ENCODE data around the gene RAB36.
A peak's percentile ranks its signal among the peaks of the same experiment; 100 is the strongest.

RAB36 gene

DNA sequence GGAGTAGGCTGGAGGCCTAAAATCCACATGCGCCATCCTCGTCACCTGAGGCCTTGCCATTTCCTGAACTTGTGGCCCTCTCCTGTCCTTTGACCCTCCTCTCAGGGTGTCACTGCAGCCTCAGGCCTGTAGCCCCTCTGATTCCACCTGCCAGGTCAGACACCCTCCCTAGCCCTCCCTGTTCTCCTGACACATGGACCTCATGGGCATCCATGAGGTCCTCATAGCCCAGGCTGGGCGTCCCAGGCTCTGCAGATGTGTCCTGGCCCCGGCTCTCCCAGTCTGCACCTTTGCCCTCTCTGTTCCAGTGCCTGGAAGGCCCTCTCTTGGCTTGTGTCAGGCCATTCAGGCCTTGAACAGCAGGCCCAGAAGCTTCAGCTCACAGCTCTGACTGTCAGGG is 15.8 kb downstream of the RAB36 start:
- no peak for DNase-seq

DNA sequence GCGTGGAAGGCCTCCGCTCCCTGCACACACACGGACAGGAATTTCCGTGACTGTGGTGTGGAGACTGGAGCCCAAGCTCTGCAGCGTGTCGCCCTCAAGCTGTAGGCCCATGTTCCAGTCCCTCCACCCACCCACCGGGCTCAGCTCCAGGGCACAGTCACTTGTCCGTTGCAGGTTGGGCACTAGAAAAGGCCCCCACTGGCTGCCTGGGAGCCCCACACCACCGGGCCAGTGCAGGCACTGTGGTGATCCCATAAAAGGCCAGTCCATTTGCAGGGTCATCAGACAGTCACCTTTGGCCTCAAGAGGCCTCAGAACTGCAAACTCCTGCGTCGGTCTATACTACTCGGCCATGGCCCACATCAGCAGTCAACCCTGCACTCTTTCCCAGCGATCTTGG is 16.3 kb downstream of the RAB36 start:
- DNase-seq, result no peak

DNA sequence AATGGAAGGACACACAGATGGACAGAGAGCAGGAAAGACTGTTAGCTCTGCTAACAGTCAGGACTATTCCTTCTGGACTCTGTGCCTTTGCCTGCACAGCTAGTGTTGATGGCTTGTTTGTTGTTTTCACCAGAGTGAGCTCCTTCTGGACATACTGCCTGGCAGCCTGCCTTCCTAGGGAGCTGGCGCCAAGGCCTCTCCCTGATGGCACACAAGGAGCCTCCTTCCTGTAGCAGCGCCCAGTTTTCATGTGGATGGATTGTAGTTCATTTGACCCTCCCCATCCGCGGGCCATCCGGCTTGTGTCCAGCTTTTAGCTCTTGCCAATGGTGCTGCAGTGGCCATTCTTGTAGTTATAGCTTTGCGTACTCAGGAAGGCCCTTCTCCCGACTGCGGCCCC is 18.4 kb downstream of the RAB36 start:
- DNase-seq, result no peak

DNA sequence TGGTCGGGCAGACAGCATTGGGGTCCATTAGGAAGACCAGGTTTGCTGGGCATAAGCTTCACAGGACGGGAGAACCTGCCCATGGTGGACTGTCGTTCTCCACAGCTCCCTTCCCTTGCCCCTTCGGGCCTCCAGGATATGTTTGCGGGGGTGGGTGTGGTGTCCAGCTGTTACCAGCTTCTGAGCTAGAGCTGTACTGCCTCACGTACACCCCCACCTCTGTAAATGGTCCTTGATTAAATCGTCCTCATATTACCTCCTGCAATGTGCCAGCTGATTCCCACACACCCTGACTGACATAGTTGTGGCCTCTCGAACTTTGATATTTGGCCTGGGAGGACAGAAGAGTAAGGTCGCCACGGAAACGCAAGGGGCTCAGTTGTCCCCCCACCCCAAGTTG is 18.8 kb downstream of the RAB36 start:
- no peak for DNase-seq

DNA sequence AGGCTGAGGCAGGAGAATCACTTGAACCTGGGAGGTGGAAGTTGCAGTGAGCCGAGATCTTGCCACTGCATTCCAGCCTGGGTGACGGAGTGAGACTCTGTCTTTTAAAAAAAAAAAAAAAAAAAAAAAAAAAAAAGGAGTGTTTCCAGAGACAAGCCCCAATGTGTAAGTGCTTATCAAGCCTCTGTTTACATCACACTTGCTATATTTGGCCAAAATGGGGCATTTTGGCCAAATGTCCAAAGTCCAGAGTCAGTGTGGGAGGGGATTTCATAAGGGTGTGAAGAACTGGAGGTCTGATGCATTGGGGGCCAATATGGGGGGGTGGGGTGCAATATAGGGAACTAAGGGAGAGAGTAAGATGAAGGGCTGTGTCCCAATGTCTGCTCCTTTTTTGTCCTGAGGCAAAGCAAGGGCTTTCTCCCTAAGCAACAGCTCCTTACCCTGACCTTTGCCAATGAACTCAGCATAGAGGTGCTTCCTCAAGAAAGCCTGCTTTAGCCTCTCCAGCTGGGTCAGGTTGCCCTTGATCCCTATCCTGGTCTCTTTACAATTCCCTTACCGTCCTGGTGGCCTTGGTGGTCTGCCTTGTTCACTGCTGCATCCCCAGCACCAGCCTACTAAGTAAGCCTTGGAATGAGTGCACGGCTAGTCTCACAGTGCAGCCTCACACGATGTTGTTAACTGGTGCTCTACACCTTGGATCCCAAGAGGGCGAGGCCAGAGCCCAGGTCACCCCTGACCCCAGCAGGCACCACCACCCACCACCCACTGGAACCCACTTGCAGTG is 21.0 kb downstream of the RAB36 start:
- no peak for DNase-seq

DNA sequence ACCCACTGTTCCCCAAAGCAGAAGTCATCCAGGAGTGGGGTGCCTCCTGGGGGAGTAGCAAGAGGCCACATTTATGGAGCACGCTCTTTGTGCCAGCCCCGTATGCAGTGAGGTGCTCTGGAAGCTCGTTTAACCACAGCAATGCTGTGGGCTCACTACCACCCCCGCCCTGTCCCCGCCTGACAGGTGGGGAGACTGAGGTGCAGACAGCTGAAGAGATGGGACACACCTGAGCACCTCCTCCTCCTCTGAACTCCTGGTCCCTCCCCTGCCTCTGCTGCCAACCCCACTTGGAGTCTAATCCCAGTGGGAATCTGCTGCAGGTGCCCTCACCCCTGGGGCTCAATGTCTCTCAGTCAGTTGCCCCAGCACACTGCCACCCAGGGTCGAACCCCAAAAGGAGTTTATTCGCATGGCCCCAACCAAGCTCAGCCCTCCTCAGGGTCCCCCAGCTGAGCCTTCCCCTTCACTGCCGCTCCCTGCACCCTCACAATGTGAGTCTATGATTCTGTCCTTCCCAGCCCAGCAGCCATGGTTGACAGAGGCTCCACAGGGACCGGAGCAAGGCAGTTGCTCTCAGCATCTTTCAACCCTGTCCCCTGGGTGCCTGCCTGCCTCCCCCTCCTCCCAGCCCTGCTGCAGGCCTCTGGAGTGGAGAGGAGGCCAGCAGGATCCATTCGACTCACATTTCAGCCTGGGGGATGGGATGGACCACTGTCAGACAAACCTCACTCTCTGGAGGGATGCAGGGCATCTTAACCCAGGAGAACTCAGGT is 21.8 kb downstream of the RAB36 start:
- DNase-seq, result no peak

DNA sequence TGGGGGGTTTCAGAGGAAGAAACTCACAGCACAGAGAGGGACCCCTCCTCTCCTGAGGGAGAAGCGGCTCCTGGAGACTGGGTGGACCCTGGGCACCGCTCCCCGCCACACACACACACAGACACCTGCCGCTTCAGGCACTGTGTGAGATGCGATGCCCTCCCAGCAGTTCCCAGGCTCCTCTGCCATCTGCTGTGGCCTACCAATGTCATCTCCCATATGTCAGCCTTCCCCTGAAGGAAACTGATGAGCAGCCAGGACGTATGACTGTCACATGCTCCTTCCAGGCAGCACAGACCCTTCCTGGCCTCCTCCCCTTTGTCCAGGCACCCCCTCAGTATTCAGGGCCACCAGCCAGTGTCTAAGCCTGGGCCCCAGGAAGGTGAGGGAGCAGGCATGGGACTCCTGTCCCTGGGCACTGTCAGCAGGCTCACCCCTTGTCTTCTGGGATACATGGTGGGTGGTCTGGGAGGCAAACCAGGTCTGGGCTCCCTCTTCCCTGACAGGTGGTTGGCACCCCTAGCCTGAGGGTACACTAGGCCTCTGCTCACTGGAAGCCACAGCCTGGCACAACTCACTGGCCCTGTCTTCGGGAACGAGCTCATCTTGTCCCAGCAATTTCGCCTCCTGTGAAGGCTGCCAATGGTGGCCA is 23.2 kb downstream of the RAB36 start:
- no peak for DNase-seq

DNA sequence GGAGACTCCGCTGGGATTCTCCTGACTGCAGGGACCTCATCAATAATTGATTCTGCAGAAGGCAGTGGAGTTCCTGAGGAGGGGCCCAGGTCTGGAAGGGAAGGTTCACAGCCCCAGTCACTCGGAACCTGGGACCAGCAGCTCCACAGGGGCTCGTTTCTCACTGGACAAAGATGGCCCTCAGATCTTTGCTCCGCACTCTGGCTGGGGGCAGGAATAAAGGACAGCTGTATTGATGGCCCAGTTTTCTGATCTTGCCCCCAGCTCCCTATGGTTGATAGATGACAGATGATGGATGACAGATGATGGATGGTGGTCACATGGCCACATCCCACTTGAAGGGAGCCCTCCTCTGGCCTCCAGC is 23.7 kb downstream of the RAB36 start:
- DNase-seq, result no peak

DNA sequence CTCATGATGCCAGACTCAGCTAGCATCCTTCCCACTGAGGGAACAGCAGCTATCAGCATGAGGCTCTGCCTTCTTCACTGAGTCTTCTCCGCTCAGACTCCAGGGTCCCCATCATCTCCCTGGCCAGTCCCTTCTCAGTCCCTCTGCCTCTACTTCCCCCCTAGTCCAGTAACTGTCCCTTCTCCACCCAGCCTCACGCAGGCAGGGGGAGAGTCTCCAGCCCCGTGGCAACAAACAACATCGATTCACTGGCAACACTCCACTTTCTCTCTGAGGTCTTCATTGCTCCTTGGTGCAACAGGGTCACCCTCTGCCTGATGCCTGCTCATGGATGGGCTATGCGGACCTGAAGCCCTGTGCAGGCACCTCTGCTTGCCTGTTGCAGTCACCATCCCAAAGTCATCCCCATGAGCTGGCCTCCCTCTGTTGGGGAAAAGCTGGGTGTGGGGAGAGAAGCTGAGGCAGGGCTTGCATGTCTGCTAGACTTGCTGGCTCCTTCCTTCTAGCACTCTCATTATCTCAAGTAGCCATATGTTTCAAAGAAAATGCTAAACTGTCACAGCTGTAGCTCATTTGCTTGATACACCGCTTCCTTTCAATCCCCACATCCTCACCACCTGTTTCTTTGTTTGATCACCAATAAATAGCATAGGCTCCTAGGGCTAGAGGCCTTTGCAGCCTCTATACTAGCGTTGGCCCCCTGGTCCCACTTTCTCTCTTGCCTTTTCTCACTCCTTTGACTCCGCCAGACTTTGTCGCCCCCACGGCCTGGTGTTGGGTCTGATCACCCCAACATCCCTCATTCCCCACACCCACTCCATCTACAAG is 30.8 kb downstream of the RAB36 start:
- DNase-seq, result no peak

DNA sequence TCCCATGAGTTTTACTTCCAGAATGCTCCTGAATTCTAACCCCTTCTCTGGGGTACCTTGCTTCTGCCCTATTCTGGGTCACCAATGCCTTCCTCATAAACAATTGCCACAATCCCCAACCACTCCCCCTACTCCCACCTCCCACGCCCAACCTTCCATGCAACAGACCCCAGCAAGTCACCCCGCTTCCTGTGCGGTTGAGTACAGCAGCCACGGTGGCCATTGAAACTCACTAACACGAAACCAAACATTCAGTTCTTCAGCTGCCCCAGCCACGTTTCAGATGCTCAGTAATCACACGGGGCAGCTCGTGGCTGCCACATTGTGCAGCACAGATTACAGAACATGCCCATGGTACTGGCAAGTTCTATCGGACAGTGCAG is 31.4 kb downstream of the RAB36 start:
- no peak for DNase-seq

DNA sequence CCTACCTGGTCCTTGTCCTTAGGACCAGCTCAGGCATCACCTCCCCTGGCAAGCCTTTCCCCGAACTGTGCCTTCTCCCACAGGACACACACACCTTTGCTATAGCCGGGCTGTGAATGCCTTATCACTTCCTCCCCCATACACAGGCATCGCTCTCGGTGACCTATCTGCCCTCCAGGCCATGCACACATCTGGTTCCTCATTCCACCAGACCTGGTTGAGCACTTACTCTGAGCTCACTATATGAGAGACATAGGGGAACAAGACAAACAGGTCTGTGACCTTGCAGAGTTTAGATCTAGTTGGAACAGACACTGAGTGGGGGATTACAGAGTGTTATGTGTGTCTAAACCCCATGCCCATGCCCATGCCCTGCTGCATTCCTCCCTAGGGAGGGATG is 31.9 kb downstream of the RAB36 start:
- no peak for DNase-seq

DNA sequence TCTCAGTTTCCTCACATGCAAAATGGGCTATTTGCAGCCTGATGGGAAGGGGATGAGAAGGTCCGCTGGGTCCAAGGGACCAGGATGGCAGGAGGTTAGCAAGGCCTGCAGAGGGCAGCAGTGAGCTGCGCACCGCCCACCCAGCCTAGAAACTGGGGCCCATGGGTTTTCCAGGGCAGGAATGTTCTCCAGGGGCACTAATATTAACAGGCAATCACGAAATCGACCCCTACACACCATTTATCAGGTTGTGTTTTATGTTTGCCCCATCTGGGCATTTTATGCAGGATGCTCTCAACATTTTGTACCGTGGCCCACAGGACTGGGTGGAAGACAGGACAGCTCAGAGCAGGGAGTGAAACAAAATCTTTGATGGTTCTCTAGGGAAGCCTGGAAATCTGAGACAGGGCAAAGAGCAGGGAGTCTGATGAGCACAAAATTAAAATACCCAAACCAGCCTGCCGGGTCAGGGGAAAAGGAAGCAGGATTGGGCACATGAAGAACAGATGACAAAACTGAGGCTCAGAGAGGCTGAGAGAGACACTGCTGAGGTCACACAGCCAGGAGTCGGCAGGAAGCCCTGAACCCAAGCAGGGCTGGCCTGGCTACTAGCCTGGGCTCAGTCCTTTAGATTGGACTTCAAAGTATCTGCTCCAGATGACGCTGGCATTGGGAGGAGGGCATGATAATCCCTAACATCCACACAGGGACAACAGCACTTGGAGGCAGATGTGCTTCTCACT is 33.4 kb downstream of the RAB36 start:
- DNase-seq, result peak in 1 of 2 experiments; percentile 41

DNA sequence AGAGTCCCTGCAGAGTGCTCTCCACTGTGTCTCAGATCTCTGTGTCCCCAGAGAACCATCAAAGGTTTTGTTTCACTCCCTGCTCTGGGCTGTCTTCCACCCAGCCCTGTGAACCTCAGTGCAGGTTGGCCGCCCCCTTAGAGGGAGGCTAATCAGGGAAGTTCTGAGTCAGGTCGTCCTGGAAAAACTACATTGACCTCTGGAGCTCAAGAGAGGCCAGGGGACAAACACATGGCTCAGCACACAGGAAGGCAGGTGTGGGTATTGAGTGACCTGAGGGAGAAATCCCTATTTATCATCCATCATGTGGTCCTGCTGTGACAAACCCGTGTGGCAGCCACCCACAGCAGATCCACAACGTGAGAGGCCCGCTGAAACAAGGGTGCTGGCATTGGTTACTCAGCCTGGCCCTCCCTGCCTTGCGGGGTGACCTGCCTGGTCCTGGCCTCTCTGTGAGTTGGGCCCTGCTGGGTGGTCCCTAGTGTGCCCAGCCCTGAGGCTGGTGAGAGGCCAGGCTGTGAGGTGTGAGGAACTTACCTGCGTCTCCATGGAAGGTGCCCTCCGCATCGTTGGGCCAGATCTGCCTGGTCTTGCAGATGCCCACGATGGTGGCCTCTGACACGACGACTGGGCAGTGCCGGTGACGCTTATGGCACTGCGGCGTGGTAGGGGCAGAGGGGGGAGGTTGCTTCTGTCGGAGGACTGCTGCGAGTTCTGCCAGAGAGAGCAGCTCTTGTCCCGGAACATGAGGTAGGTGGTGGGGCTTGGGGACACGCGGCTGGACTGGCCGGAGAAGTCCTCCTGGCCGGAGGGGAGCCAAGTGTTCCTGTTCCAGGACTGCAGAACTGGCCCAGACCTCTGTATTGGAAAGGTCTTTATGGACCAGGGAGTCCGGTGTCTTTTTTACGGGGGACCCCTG is 34.4 kb downstream of the RAB36 start:
- no peak for DNase-seq

DNA sequence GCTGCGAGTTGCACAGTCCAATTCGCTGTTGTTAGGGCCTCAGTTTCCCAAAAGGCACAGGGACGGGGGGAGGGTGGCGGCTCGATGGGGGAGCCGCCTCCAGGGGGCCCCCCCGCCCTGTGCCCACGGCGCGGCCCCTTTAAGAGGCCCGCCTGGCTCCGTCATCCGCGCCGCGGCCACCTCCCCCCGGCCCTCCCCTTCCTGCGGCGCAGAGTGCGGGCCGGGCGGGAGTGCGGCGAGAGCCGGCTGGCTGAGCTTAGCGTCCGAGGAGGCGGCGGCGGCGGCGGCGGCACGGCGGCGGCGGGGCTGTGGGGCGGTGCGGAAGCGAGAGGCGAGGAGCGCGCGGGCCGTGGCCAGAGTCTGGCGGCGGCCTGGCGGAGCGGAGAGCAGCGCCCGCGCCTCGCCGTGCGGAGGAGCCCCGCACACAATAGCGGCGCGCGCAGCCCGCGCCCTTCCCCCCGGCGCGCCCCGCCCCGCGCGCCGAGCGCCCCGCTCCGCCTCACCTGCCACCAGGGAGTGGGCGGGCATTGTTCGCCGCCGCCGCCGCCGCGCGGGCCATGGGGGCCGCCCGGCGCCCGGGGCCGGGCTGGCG is 35.1 kb downstream of the RAB36 start, which contains the start of gene BCR:
Gene BCR, plus strand, starts transcription at position 209 of the 592 bp plus-strand sequence. CDS start 452 bp downstream, outside the sequence.
- DNase-seq, result no peak

DNA sequence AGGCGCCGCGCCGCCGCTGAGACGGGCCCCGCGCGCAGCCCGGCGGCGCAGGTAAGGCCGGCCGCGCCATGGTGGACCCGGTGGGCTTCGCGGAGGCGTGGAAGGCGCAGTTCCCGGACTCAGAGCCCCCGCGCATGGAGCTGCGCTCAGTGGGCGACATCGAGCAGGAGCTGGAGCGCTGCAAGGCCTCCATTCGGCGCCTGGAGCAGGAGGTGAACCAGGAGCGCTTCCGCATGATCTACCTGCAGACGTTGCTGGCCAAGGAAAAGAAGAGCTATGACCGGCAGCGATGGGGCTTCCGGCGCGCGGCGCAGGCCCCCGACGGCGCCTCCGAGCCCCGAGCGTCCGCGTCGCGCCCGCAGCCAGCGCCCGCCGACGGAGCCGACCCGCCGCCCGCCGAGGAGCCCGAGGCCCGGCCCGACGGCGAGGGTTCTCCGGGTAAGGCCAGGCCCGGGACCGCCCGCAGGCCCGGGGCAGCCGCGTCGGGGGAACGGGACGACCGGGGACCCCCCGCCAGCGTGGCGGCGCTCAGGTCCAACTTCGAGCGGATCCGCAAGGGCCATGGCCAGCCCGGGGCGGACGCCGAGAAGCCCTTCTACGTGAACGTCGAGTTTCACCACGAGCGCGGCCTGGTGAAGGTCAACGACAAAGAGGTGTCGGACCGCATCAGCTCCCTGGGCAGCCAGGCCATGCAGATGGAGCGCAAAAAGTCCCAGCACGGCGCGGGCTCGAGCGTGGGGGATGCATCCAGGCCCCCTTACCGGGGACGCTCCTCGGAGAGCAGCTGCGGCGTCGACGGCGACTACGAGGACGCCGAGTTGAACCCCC is 35.8 kb downstream of the RAB36 start:
- no peak for DNase-seq

DNA sequence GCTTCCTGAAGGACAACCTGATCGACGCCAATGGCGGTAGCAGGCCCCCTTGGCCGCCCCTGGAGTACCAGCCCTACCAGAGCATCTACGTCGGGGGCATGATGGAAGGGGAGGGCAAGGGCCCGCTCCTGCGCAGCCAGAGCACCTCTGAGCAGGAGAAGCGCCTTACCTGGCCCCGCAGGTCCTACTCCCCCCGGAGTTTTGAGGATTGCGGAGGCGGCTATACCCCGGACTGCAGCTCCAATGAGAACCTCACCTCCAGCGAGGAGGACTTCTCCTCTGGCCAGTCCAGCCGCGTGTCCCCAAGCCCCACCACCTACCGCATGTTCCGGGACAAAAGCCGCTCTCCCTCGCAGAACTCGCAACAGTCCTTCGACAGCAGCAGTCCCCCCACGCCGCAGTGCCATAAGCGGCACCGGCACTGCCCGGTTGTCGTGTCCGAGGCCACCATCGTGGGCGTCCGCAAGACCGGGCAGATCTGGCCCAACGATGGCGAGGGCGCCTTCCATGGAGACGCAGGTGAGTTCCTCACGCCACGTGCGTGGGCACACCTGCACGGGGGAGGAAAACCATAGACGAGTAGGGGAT is 36.5 kb downstream of the RAB36 start:
- DNase-seq, result no peak

DNA sequence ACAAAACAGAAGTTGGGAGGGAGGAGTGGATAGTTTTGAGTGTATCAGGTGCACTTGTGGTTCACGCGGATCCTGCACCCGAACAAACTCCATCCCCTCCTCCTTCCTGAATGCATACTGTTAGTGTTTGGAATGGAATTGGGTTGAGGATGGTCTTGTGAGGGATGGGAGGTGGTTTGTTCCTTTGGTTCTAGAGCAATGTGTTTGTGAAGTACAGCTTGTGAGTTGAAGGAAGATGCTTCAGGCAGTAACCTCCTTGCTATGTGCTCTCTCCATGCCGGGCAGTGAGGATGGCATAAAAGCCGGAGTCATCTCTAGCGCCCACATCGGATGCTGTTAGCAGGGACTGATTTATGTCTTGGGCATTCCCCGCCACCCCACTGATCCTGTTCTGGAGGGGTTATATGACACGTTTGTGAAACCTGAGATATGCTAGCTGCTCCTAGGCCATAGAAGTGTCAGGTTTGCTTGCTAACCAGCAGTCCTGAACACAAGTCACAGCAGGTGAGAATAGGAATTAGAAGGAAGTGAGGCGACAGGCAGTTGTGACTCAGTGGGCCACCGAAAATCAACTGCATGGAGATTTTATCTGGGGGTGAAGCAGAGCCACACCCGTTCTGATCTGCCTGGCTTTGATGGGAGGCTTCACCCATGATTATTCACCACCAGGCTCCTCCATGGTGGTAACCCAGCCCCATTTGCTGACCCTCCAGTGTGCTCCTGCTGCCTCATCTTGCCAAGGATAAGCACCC is 37.2 kb downstream of the RAB36 start:
- DNase-seq, result peak; percentile 35 to 68

DNA sequence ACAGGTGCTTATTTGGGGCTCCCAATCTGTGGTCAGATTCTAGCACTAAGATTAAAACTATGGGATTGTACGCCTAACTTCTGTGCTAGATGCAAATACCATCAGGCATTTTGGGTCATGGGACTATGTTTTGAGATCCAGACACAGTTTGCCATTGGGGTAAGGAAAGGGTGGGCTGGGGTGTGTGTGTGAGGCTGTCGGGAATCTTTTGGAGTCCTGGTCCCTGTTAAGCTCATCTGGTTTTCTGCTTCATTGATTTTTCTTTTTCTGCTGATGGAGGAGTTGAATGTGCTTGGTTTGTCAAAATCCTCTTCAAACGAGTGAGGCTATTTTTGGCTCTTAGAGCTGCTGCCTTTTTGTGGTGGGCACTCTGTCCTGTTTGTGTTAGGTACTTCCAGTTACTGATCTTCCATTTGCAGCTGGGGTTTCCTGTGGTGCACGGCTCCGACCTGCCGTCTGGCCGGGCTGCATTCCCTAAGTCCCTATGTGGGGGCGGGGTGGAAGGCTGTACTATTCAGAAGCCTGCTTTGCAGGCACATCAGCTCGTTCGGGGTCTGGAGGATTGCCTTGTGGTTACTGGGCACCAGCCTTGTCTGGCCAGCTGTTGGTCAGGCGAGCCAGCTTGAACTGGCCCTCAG is 37.9 kb downstream of the RAB36 start:
- peak; percentile 9 to 56 for DNase-seq

Data from NCI-H187 (cell line).